CD4-positive, alpha-beta T cell treated with Interferon alpha-2 for 1 hour (primary cell): ENCODE results near the gene NT5C2.
A peak's percentile ranks its signal among the peaks of the same experiment; 100 is the strongest.
"Not testable (repeated sequence)": the region's sequence is repeated elsewhere in the genome, so short reads cannot be mapped to it uniquely, and the experiment has no call there.

Experiments
- DNase-seq, 2 donors: peaks; one replicate each; pipeline ENCODE4 v3.0.0-alpha.2; 2020 to 2022

NT5C2 gene

GRCh38 chr10:103082683-103083082 lies 110.4 kb downstream of the NT5C2 start:
- no peak for DNase-seq

- DNase-seq = no peak
Measured at GRCh38 chr10:103080891-103081581, 112.0 kb downstream of the NT5C2 start.

GRCh38 chr10:103079946-103080345 lies 113.1 kb downstream of the NT5C2 start:
- DNase-seq = no peak

GRCh38 chr10:103079100-103079499 lies 114.0 kb downstream of the NT5C2 start:
- DNase-seq = no peak

GRCh38 chr10:103078676-103079075 lies 114.4 kb downstream of the NT5C2 start:
- no peak for DNase-seq

- no peak for DNase-seq
Measured at GRCh38 chr10:103078309-103078615, 114.8 kb downstream of the NT5C2 start.

GRCh38 chr10:103077491-103078308 lies 115.4 kb downstream of the NT5C2 start:
- DNase-seq = no peak

- no peak for DNase-seq
Measured at GRCh38 chr10:103077020-103077419, 116.1 kb downstream of the NT5C2 start.

GRCh38 chr10:103072891-103073290 lies 120.2 kb downstream of the NT5C2 start:
- no peak for DNase-seq

- no peak for DNase-seq
Measured at GRCh38 chr10:103072276-103072675, 120.8 kb downstream of the NT5C2 start.

- peak; percentile 68 to 78 for DNase-seq
Measured at GRCh38 chr10:103069453-103070331, 123.4 kb downstream of the NT5C2 start.

- DNase-seq = no peak
Measured at GRCh38 chr10:103067956-103068355, 125.1 kb downstream of the NT5C2 start.

GRCh38 chr10:103067484-103067883 lies 125.6 kb downstream of the NT5C2 start:
- no peak for DNase-seq

GRCh38 chr10:103067099-103067477 lies 126.0 kb downstream of the NT5C2 start:
- DNase-seq = not testable (repeated sequence)

GRCh38 chr10:103066141-103067098 lies 126.7 kb downstream of the NT5C2 start:
- DNase-seq = no peak

- DNase-seq = no peak
Measured at GRCh38 chr10:103064956-103065355, 128.1 kb downstream of the NT5C2 start.

GRCh38 chr10:103062854-103063590 lies 130.1 kb downstream of the NT5C2 start:
- DNase-seq = no peak

- no peak for DNase-seq
Measured at GRCh38 chr10:103060575-103060974, 132.5 kb downstream of the NT5C2 start.

GRCh38 chr10:103058034-103058433 lies 135.0 kb downstream of the NT5C2 start:
- no peak for DNase-seq

- no peak for DNase-seq
Measured at GRCh38 chr10:103055105-103055504, 138.0 kb downstream of the NT5C2 start.

- no peak for DNase-seq
Measured at GRCh38 chr10:103054621-103055020, 138.5 kb downstream of the NT5C2 start.
